Thyroid gland (tissue), 4 donors: ENCODE data around the gene PCCA. TPM values are rescaled to one million over a fixed set of nuclear protein-coding genes. Genes with fewer than 3 reads are reported as not detected.

Experiments used
- DNase-seq, 2 donors: peaks; one replicate each; pipeline ENCODE4 v3.0.0-alpha.2; 2019
- H3K27ac ChIP-seq, 3 donors: fragments of 200-600 bp; sonication (generic); 1 replicate in 2 of 3; 2 replicates in 1 of 3; pipeline ENCODE4 v1.5.1; 2016 to 2019; ENCODE audit warnings: mild to moderate bottlenecking in 1 of 3, moderate library complexity in 1 of 3
- H3K27me3 ChIP-seq: fragments of 200-600 bp; sonication (generic); one replicate; pipeline ENCODE4 v1.5.1; 2019
- H3K36me3 ChIP-seq, 2 donors: fragments of 200-600 bp; sonication (generic); one replicate each; pipeline ENCODE4 v1.5.1; 2016 to 2019
- H3K4me1 ChIP-seq, 2 donors: fragments of 200-600 bp; sonication (generic); one replicate each; pipeline ENCODE4 v1.5.1; 2017 to 2019
- H3K4me3 ChIP-seq, 3 donors: fragments of 200-600 bp; sonication (generic); replicated peaks in 1 of 3; 1 replicate in 2 of 3; 2 replicates in 1 of 3; pipeline ENCODE4 v1.5.1; 2016; ENCODE audit warnings: mild to moderate bottlenecking in 1 of 3
- H3K9me3 ChIP-seq: fragments of 200-600 bp; sonication (generic); one replicate; pipeline ENCODE4 v1.5.1; 2017
- POLR2A ChIP-seq, 2 donors: fragments of 450-650 bp; IDR thresholded peaks; one replicate each; pipeline ENCODE4 v1.6.1; 2017; ENCODE audit warnings: antibody characterized with exemption in 2 of 2, mild to moderate bottlenecking in 2 of 2, moderate library complexity in 1 of 2
- WGBS, 2 donors: methylation state at CpG; one replicate each; pipeline ENCODE4 v1.1.5; 2017; 5-methylcytosine and 5-hydroxymethylcytosine counted together
- intact Hi-C: fragments of 100-400 bp; cut with DNase I; formaldehyde crosslinking; loops from one replicate; pipeline ENCODE4 v1.15.1; 2023
- total RNA-seq, 4 donors: library from RNA; depleted of rRNA; stranded (reverse); fragments of >200 nt; gene quantifications; one replicate each; pipeline ENCODE4 v1.2.3, GENCODE V29; 2016
- TF ChIP-seq, protein P1 (sequence below), 6 experiments: fragments of 200-600 bp in 3 of 6; fragments of 450-650 bp in 3 of 6; sonication (generic) in 3 of 6; IDR thresholded peaks; one replicate each; pipeline ENCODE4 v1.5.1; 2016 to 2019; ENCODE audit warnings: antibody characterized with exemption in 6 of 6, mild to moderate bottlenecking in 2 of 6, inconsistent platforms in 1 of 6, moderate library complexity in 1 of 6

PCCA gene
- total RNA-seq, 4 donors from 2014 or later, result 54.3 to 95.2 (median 67.7) TPM

DNA sequence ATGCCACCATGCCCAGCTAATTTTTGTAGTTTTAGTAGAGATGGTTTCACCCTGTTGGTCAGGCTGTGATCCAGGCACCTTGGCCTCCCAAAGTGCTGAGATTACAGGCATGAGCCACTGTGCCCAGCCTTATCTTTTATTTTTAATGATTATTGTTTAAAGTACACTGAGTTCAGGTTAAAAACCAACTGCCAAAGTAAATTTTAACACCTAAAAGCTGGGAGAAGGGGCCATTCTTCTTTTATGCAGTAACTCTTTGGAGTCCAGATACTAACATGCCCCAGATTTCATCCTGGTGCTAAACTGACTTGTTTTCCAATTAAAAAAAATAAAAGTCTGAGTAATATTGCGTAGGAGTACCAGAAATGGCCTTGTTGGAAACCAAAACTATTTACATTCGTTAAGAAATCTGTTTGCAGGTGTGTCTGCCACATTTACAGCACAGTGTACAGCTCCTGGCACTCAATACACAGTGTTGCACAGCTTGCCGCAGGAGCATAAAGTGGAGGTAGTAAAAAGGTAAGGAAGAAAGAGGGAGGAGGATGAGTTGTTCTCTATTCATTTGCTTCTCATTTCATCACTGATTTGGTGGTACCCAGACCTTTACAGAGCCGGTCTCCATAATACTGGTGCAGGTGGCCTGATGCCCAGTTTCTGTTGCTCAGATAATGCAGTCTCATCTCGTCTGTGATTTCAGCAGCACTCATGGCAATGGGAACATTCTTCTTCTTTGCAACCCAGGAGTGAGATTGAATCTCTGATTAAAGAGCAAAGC, 108.9 kb downstream of the PCCA start:
- Histone ChIP-seq H3K4me3 (no peak overlapping the region), H3K4me1 (peaks cover 12 to 17% of the 10 kb centered on the region in 2 donors), H3K9me3 (no peaks in the 10 kb centered on the region), H3K27ac (peak overlapping the region in 2 of 3 donors; percentile 20 to 23), H3K36me3 (no peaks in the 10 kb centered on the region), H3K27me3 (no peaks in the 10 kb centered on the region)
- intact Hi-C loops, result no loop called here
- 82 to 85% methylated on average over 5 of the region's 5 CpGs for WGBS, 2 donors
- DNase-seq, result peak; percentile 54 to 70
- TF ChIP-seq, protein P1, sequence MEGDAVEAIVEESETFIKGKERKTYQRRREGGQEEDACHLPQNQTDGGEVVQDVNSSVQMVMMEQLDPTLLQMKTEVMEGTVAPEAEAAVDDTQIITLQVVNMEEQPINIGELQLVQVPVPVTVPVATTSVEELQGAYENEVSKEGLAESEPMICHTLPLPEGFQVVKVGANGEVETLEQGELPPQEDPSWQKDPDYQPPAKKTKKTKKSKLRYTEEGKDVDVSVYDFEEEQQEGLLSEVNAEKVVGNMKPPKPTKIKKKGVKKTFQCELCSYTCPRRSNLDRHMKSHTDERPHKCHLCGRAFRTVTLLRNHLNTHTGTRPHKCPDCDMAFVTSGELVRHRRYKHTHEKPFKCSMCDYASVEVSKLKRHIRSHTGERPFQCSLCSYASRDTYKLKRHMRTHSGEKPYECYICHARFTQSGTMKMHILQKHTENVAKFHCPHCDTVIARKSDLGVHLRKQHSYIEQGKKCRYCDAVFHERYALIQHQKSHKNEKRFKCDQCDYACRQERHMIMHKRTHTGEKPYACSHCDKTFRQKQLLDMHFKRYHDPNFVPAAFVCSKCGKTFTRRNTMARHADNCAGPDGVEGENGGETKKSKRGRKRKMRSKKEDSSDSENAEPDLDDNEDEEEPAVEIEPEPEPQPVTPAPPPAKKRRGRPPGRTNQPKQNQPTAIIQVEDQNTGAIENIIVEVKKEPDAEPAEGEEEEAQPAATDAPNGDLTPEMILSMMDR (IDR thresholded peaks at IDR 0.05), result no peak
- TF ChIP-seq POLR2A (IDR thresholded peaks at IDR 0.05), result no peak

DNA sequence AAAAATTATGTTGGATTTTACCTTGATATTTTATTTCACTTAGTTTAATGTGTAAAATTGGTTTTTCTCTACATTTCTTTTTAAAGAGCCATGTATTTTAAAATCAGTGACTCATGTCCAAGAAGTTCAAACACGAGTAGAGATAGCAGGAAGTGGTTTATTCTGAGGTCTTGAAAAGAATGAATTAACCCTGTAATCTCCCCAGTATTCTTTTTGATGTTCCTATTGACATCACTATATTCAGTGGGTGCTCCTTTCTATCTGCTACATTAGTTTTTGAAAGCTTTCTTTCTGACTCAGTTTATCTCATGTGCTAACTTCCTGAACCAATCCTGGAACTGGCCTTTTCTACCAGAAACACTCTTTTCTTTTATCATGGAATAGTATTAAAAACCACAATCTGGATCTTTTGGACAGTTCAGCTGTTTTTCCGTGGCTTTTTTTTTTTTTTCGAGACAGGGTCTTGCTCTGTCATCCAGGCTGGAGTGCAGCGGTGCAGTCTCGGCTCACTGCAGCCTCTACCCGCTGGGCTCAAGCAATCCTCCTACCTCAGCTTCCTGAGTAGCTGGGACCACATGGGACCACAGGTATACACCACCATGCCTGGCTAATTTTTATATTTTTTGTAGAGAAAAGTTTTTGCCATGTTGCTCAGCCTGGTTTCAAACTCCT, 114.9 kb downstream of the PCCA start:
- peaks cover 5 to 6% of the 10 kb centered on the region in 2 donors for H3K4me1 ChIP-seq
- H3K4me3 ChIP-seq, result no peak overlapping the region
- H3K36me3 ChIP-seq, result no peaks in the 10 kb centered on the region
- intact Hi-C loops, result no loop called here
- no peaks in the 10 kb centered on the region for H3K9me3 ChIP-seq
- H3K27ac ChIP-seq, result no peak overlapping the region
- no peak for TF ChIP-seq POLR2A (IDR thresholded peaks at IDR 0.05)
- TF ChIP-seq, protein P1 (IDR thresholded peaks at IDR 0.05), result no peak
- peak in 1 of 2 donors; percentile 36 for DNase-seq
- H3K27me3 ChIP-seq, result no peaks in the 10 kb centered on the region
- 68 to 74% methylated on average over 6 of the region's 6 CpGs for WGBS, 2 donors

DNA sequence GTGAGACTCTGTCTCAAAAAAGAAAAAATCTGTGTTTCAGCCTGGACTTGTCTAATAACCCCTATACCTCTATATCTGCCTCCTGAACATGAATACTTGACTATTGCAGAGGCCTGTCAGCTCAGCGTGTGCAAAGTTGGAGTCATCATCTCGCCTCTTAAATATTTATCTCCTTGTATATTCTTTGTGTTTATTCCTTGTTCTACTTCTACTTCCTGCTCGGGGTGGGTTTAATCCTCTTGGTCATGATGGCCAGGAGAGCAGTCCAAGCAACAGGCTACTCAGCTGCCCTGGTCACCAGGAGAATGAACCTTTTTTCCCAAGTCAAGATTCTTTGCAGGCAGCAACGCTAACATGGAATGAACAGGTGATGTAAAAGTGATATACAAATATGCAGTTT, 119.1 kb downstream of the PCCA start:
- DNase-seq, result no peak
- TF ChIP-seq, protein P1 (IDR thresholded peaks at IDR 0.05), result no peak
- TF ChIP-seq POLR2A (IDR thresholded peaks at IDR 0.05), result no peak
- intact Hi-C loops, result no loop called here
- H3K27me3 ChIP-seq, result no peaks in the 10 kb centered on the region
- 96 to 97% methylated on average over 4 of the region's 4 CpGs for WGBS, 2 donors
- H3K4me1 ChIP-seq, result peaks cover 0 to 3% of the 10 kb centered on the region in 2 donors
- no peaks in the 10 kb centered on the region for H3K36me3 ChIP-seq
- H3K9me3 ChIP-seq, result no peaks in the 10 kb centered on the region
- no peak overlapping the region for H3K4me3 ChIP-seq
- H3K27ac ChIP-seq, result no peak overlapping the region

DNA sequence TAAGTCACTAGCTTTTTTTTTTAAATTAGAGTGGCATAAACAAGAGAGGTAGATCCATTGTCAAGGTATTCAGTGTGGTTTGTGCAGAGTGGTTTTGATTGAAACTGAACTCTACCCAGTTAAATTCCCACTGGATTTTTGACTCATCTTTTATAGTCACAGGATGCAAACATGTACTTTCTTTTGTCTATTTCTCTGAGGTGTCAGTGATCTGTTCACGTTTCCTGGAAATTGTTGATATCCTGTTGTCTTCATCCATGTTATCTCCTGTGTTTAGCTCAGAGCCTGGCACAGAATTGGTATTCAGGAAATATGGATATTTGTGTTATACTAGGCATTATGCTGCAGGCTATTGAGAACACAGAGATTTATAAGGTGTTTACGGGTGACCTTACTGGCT, 119.7 kb downstream of the PCCA start:
- intact Hi-C loops, result no loop called here
- DNase-seq, result no peak
- 59 to 87% methylated on average over 2 of the region's 2 CpGs for WGBS, 2 donors
- Histone ChIP-seq H3K36me3 (no peaks in the 10 kb centered on the region), H3K27me3 (no peaks in the 10 kb centered on the region), H3K9me3 (no peaks in the 10 kb centered on the region), H3K4me1 (peaks cover 0 to under 1% of the 10 kb centered on the region in 2 donors), H3K4me3 (no peak overlapping the region), H3K27ac (no peak overlapping the region)
- no peak for TF ChIP-seq POLR2A (IDR thresholded peaks at IDR 0.05)

DNA sequence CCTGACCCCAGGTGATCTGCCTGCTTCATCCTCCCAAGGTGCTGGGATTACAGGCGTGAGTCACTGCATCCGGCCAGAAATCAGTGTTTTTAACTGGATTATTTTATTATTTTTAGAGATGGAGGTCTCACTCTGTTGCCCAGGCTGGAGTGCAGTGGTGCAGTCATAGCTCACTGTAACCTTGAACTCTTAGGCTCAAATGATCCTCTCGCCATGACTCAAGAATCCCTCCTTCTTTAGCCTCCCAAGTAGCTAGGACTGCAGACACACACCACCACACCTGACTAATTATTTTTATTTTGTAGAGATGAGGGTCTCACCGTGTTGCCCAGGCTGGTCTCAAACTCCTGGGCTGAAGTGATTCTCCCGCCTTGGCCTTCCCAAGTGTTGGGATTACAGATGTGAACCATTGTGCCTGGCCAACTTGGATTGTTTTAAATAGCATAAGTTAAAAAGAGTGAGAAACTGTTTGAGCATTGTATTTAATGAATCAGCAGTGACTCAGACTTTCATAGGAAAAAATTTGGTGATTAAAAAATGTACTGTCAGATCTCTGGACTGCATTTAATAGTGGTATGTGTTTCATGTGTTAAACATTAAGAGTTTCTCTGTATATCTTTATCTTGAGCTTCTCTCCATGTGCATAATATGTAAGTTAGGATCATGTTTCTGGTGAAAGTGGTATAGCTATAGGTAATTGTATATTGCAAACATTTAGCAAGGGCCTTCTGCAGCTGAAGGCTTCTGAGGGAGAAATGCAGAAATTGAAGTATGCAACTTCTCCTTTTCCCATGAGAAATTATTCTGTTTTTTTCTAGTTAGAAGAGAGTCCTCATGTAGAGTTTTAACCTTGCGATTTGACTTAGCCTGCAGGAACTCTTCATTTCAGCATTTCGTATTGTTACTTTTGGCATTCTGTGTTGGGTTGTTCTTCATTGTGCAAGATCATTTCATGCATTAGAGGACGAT, 121.2 kb downstream of the PCCA start:
- Histone ChIP-seq H3K4me1 (no peaks in the 10 kb centered on the region), H3K27ac (no peak overlapping the region), H3K4me3 (no peak overlapping the region), H3K9me3 (no peaks in the 10 kb centered on the region), H3K36me3 (no peaks in the 10 kb centered on the region), H3K27me3 (no peaks in the 10 kb centered on the region)
- 89 to 93% methylated on average over 8 of the region's 8 CpGs for WGBS, 2 donors
- DNase-seq, result no peak
- intact Hi-C loops, result no loop called here
- TF ChIP-seq, protein P1 (IDR thresholded peaks at IDR 0.05), result no peak
- no peak for TF ChIP-seq POLR2A (IDR thresholded peaks at IDR 0.05)
